GM19193 (cell line): Measurements from ENCODE around the gene CES5A.

Experiments used
- POLR2A ChIP-seq: IDR thresholded peaks from 4 replicates; pipeline ENCODE4 v1.6.1; 2011; ENCODE audit not compliant: insufficient read depth, insufficient read length; ENCODE audit errors: extremely low read depth

Gene CES5A

GRCh38 chr16:55821210-55821609, 54.0 kb downstream of the CES5A start:
- TF ChIP-seq POLR2A: no peak

- no peak for TF ChIP-seq POLR2A
Observed at GRCh38 chr16:55820615-55821014, 54.6 kb downstream of the CES5A start.

GRCh38 chr16:55817236-55817912, 57.8 kb downstream of the CES5A start:
- no peak for TF ChIP-seq POLR2A

- no peak for TF ChIP-seq POLR2A
Observed at GRCh38 chr16:55815320-55815719, 59.9 kb downstream of the CES5A start.

GRCh38 chr16:55812951-55813350, 62.2 kb downstream of the CES5A start:
- TF ChIP-seq POLR2A: no peak

- TF ChIP-seq POLR2A: no peak
Observed at GRCh38 chr16:55811811-55812210, 63.4 kb downstream of the CES5A start.

GRCh38 chr16:55810451-55810961, 64.7 kb downstream of the CES5A start:
- TF ChIP-seq POLR2A: no peak

- TF ChIP-seq POLR2A: no peak
Observed at GRCh38 chr16:55809851-55810250, 65.3 kb downstream of the CES5A start.

GRCh38 chr16:55809386-55809785, 65.8 kb downstream of the CES5A start:
- no peak for TF ChIP-seq POLR2A
